MM.1S (cell line): ENCODE results near the gene CTXND2.

Experiments
- CTCF ChIP-seq: fragments of 300-600 bp; sonication (generic); IDR thresholded peaks from 2 replicates; pipeline ENCODE4 v1.5.1; 2016; ENCODE audit warnings: antibody characterized with exemption, low read length, mixed read lengths
- EZH2 ChIP-seq: fragments of 300-600 bp; sonication (generic); optimal IDR thresholded peaks from 2 replicates; pipeline ENCODE3; 2017; ENCODE audit warnings: low read depth, mild to moderate bottlenecking, antibody characterized with exemption, low read length, mixed read lengths

DNA sequence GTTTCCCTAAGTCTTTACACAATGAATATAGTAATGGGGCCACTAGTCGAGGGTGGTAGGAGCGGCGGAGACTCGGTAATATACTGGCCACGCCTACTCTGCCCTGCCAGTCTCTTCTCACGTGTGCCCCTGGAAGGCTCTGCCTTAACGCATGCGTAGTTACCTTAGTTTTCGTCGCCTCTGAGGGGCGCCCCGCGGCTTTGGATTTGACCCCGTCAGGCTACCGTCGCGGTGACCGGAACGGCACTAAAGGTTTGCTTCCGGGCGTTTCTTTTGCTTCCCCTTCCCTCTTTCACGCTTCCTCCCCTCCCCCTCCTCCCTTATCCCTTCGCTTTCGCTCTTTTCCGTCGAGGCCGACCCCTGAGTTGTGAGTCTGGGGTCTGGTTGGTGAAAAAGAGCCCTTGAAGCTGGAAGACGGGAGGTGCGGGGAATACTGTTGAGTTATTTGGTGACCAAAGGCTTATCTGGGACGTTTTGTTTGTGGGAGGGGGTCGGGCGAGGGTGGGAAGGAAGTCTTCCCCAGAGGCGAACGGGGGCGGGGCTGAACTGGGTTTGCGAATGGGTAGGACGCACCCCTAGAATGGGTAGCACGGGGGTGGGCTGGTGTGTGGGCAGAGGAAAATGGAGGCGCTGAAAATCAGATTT is 39.3 kb downstream of the CTXND2 start, which contains the start of gene SETDB1:
- TF ChIP-seq CTCF (no peak), EZH2 (no peak)
